ENCODE measurements around the gene FAM83E.
"Not testable (repeated sequence)": the region's sequence is repeated elsewhere in the genome, so short reads cannot be mapped to it uniquely, and the experiment has no call there.

FAM83E gene

DNA sequence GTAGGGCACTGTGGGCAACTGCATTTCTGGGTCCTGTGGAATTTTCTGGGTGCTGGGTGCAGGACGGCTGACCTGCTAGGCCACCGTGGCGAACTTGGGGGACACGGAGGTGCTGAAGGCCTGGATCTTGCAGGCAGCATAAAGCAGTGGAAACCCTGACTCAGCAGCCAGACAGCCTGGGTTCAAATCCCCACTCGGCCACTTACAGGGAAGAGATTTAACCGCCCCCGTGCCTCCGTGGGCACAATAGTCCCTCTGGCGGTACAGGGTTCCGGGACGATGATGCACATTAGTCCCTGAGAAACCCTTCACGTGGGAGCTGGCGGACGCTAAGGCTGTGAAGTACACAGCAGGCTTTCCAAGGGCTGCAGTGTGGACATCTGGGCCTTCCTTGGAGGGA, 3.0 kb downstream of the FAM83E start:
- DNase-seq, result no peak

DNA sequence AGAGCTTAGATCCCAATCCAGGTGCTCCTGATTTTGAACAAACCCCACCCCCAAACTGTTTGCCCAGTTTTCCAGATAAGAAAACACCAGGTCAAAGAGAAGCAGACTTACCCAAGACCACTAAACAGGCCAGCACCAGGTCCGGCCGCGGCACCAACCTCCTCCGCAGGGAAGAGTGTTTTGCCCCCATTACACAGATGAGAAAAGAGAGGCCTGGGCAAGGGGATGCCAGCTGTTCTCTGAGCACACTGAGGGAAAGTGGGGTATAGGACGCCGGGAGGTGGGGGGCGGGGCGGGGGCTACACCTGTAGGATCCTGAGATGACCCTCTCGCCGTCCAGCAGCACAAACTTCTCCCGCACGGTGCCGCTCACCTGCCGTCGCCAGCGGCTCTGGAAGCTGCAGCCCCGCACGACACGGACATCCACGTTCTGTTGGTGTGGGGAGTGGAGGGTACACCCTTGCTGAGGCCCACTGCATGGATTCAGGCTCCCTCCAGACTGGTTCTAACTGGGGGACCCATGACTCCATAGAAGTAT, 5.2 kb downstream of the FAM83E start:
- DNase-seq, result no peak

DNA sequence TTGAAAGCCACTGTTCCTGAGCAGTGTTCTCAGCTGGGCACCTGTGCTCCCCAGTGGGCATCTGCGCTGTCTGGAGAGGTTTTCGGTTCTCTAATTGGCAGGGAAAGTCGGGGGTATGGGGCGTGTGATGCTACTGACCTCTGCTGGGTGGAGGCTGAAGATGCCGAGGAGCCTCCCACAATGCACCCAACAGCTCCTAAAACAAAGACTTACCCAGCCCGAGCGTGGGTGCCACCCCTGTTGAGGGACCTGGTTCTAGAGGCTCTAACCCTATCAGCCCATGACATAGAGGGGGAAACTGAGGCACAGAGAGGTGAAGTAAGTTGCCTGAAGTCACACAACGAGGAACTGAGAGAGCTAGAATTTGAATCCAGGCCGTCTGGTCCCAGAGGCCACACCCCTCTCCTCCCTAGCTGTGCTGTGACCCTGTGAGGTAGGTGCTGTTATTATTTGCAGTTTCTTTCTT, 6.0 kb downstream of the FAM83E start:
- no peak for DNase-seq

DNA sequence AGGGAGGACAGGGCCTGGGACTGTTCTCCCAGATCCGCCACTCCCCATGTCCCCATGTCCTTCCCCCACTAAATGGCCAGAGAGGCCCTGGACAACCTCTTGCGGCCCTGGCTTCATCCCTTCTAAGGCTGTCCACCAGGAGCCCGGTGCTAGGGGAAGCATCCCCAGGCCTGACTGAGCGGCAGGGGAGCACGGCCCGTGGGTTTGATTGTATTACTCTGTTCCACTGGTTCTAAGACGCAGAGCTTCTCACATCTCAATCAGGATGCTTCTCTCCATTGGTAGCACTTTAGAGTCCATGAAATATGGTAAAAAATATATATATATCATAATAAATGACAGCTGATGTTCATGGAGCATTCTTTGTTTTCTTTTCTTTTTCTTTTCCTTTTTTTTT, 7.5 kb downstream of the FAM83E start:
- no peak for DNase-seq

DNA sequence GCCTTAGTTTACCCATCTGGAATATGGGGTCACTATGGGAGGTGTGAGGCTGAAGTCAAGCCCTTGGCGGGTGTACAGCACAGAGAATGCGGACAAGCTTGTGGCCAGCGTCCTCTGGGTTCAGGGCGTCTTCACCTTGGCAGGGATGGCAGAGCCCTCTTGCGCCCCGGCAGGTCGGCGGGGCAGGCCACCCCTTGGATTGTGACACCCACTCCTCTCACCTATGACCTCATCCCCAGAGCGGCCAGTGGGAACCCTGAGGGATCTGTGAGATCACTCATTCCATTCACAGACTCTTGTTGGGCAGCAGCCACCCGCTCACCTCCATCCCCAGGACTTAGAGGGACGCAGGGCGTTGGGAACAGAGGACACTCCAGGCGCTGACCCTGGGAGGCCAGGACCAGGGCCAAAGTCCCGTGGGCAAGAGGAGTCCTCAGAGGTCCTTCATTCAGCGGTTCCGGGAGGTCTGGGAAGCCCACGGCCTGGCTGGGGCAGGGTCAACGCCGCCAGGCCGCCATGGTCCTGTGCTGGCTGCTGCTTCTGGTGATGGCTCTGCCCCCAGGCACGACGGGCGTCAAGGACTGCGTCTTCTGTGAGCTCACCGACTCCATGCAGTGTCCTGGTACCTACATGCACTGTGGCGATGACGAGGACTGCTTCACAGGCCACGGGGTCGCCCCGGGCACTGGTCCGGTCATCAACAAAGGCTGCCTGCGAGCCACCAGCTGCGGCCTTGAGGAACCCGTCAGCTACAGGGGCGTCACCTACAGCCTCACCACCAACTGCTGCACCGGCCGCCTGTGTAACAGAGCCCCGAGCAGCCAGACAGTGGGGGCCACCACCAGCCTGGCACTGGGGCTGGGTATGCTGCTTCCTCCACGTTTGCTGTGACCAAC, 8.2 kb downstream of the FAM83E start, which contains the start of gene SPACA4:
SPACA4 (plus strand) TSS at position 280 of the 896 bp plus-strand sequence; CDS start at position 517, 237 bp downstream.
- DNase-seq, result no peak

DNA sequence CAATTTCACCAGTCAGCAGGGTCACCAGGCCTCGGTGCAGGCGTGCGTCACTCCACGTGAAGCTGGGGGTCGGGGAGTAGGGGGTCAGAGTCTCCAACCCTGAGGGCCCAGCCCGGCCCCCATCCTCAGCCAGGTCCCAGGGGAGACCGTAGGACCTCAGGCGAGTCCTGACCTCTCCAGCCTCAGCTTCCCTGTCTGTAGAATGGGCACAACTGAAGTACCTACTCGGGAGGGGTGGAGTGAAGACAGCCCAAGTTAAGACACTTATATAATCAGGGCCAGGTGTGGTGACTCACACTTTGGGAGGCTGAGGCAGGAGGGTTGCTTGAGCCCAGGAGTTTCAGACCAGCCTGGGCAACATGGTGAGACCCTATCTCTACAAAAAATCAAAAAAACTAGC, 11.0 kb downstream of the FAM83E start:
- DNase-seq, result no peak

DNA sequence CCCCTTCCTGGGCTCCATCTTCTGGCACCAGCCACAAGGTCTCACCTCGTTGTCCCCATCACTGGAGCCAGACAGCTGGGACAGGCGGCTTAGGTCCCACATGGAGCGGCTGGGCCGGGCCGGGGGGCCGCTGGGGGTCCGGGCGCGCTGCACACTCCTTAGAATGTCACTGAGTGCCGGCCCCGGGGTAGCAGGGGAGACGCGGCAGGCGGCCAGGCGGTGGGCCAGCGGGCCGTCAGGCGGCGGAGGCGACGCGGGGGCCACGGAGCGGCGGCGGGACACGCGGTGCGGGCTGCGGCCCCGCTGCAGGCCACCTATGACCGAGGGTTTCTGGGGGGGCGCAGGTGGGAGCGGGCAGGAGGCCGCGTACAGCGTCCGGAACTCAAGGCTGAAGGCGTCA, 11.4 kb downstream of the FAM83E start:
- DNase-seq, result no peak

DNA sequence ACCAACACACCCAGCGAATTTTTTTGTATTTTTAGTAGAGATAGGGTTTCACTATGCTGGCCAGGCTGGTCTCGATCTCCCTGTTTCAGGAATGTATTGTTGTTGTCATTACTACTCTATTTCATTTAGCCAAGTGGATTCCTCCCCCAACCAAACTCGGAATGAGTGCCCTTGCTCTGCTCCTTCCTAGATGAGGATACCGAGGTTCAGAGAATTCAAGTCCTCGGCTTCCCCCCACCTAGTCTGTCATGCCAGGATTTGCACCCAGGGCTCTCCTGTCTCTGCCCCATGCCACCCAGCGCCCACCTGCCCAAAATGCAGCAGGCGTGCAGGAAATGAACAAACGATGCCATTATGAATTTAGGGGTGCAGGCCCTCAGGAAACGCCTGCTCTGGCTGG, 11.9 kb downstream of the FAM83E start:
- no peak for DNase-seq

DNA sequence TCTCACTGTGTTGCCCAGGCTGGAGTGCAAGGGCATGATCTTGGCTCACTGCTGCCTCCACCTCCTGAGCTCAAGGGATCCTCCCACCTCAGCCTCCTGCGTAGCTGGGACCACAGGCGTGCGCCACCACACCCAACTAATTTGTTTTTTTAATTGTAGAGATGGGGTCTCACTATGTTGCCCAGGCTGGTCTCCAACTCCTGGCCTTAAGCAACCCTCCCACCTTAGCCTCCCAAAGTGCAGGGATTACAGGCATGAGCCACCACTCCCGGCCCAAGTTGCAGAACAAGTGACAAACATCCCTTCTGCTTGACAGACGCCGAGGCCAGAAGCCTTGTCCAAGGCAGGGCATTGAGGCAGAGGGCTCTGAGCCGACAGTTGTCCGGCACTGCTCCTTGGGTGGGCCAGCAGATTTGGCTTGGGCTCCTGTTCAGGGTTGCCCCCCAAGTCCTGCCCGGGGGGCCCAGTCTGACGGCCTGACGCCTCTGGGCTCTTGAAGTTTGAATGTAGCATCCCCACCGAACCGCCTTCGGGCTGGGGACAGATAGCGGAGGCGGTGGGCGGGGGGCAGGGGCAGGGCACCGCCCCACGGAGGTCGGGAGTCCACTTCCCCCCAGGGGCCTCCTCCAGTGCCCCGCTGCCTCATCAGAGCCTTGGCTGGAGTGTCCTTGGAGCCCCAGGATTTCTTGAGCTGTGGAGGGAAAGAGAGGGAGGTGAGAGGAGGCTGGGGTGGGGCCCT, 14.0 kb downstream of the FAM83E start:
- DNase-seq, result no peak

DNA sequence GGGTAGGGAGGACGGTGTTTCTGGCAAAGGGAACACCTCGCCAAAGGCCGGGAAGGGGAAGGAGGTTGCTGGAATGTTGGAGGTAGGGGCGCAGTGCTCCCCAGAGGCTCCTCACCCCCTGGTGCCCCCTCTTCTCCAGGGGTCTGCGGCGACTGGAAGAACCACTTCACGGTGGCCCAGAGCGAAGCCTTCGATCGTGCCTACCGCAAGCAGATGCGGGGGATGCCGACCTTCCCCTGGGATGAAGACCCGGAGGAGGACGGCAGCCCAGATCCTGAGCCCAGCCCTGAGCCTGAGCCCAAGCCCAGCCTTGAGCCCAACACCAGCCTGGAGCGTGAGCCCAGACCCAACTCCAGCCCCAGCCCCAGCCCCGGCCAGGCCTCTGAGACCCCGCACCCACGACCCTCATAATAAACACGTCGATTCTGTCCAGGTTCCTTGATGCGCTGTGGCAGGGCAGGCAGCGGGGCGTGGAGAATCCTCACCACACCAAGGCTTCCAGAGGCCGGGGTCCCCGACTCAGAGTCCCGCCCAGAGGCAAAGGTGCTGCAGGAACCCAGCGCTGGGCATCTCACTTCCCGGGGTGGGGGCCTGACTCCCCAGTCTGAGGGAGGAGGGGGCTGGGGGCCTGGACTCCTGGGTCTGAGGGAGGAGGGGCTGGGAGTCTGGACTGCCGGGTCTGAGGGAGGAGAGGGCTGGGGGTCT, 15.7 kb downstream of the FAM83E start:
- no peak for DNase-seq

DNA sequence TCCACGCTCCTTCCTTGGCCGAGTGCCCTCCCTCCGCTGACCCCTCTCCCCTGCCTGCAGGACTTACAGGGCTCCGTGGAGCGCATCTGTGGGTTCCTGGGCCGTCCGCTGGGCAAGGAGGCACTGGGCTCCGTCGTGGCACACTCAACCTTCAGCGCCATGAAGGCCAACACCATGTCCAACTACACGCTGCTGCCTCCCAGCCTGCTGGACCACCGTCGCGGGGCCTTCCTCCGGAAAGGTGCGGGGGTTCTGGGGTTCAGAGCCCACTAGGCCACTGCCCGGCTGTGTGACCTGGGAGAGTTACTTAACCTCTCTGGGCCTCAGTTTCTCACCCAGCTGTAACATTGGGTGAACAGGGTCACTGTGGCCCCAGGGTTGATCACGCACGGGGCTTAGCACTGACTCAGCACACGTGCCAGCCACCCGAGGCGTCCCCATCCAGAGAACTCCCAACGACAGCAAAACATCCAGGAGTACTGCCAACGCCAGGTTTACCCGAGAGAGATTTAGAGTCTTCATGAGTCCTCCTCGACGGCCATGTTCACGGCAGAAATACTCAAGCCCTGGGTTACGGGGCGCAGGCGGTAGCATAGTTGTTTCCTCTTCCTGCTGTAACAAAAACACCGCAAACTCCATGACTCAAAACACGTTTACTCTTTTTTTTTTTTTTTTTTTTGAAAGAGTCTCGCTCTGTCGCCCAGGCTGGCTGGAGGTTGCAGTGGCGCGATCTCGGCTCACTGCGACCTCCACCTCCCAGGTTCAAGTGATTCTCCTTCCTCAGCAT, 18.0 kb downstream of the FAM83E start:
- no peak for DNase-seq

DNA sequence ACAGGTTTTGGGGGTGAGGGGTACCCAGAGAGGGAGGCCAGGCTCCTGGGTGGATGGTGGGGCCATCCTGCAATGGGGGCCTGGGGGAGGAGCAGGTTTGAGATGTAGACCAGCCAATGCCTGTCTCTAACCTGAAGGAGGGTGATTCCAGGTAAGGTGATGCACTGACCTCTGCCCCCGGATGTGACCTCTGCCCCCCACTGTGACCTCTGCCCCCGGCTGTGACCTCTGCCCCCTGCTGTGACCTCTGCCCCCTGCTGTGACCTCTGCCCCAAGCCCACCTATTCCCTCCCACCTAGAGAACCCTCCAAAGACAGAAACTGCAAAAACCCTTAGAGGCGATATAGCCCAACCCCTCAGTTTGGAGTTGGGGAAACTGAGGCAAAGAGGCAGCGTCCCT, 18.6 kb downstream of the FAM83E start:
- no peak for DNase-seq

DNA sequence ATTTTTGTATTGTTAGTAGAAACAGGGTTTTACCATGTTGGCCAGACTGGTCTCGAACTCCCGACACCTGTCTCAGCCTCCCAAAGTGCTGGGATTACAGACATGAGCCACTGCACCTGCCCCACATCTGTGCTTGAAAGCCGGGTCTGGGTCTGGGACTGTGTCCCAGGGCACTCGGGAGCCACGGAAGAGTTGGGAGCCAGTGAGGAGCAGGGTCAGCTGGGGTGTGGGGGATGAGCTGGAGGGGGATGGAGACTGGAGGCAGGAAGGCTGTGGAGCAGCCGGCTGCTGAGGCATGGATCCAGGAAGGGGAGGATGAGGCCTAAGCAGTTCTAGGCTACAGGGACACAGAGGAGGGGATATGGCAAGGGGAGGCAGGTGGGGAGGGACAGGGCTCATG, 19.0 kb downstream of the FAM83E start:
- DNase-seq, result no peak

DNA sequence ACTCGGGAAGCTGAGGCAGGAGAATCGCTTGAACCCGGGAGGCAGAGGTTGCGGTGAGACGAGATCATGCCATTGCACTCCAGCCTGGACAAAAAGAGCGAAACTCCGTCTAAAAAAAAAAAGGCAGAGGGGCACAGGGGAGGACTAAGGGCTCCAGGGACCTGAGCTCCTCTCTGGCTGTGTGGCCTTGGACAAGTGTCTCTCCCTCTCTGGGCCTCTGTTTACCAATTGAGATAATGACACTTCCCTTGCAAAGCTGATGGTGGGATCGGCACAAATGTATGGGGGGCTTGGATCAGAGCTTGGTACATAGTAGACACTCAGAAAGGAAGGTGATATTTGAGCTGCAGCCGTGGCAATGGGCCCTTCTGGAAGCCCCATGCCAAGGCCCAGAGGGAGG, 19.7 kb downstream of the FAM83E start:
- DNase-seq, result no peak

DNA sequence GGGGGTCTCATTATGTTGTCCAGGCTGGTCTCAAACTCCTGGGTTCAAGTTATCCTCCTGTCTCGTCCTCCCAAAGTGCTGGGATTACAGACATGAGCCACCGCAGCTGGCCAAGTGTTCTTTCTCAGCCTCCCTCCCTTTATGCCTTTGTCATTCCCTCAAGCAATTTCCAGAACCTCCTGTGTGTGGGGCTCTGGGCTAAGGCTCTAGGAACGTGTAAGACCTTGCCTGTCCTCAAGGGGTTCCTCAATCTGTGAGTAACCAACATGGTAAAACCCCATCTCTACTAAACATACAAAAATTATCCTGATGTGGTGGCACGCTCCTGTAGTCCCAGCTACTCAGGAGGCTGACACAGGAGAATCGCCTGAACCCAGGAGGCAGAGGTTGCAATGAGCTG, 23.9 kb downstream of the FAM83E start:
- no peak for DNase-seq

DNA sequence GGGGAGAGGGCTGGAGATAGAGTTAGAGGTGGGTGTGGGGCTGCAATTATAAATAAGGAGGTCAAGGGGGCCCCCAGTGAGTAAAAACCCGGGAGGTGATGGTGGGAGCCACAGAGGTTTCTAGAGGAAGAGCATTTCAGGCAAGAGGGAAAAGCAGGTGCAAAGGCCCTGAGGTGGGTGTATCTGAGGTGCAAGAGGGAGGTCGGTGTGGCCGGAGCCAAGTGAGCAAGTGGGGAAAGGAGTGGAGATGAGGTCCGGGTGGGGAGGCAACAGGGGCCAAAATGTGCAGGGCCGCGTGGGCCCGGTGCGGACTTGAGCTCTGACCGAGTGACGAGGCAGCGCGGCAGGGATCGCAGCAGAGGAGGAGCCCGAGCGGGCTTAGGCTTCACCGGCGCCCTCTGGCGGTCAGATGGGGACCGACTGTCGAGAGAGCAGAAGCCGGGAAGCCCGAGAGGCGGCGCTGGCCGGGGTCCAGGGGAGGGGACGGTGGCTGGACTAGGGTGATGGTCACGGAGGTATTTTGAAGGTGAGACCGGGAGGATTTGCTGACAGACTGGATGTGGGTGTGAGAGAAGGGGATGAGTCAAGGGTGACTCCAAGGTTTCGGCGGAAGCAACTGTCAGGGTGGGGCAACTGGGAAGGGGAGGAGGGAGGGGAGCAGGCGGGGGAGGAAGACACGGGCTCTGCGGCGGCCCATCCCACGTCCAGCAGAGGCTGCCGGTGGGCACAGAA, 26.0 kb downstream of the FAM83E start:
- peak; percentile 84 for DNase-seq

DNA sequence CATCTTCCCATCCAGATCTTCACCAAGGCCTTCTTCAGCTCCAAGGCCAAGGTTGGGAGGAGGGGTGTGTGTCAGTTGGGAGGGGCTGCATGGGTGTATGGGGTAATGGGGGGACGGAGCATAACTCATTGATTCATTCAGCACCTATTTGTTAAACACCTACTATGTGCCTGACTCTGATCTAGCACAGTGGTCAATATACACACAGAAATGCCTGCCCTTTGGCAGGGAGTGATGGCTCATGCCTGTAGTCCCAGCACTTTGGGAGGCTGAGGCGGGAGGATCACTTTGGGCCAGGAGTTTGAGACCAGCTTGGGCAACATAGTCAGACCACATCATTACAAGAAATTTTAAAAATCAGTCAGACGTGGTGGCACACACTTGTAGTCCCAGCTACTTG, 27.5 kb downstream of the FAM83E start:
- DNase-seq, result no peak

DNA sequence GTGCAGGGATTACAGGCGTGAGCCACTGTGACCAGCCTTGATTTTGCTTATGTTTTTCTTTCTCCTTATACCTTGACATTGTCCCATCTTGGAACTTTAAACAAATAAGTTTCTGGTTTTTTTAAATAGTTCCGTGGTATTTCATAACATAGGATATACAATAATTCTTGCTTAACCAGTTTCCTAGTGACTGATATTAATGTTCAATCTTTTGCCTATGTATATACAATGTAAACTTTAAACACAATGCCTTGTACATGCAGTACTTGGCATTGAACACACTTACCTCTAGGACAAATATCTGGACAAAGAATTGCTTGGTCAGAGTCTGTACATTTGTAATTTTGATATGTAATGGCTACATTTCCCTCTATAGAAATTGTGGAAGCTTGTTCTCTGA, 32.7 kb downstream of the FAM83E start:
- DNase-seq, result no peak

DNA sequence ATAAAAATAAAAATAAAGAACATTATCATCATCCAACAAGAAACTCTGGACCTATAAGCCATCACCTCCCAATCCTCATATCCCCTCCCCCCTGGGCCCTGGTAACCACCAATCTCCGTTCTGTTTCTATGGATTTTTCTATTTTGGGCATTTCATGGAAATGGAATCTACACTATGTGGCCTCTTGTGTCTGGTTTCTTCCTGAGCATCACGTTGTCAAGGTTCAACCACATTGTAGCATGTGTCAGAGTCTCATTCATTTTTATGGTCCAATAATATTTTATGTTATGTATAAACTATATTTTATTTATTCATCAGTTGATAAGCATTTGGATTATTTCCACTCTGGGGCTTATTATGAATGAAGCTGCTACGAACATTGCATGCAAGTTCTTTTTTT, 36.0 kb downstream of the FAM83E start:
- DNase-seq, result no peak

DNA sequence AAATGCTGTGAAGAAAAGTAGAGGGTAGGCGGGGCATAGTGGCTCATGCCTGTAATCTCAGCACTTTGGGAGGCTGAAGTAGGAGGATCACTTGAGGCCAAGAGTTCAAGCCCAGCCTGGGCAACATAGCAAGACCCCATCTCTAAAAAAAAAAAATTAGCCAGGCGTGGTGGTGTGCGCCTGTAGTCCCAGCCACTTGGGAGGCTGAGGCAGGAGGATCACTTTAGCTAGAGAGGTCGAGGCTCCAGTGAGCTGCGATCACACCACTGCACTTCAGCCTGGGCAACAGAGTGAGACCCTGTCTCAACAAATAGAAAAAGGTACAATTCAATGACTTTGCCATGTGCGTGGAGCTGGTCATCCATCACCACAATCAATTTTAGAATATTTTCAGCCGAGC, 37.0 kb downstream of the FAM83E start:
- DNase-seq, result not testable (repeated sequence)

Measured in right kidney (tissue), 1 donor.